Osteoblast (primary cell): ENCODE measurements around the gene ARL6IP4. TPM values are rescaled to one million over a fixed set of nuclear protein-coding genes. Genes with fewer than 3 reads are reported as not detected.

Source experiments
- DNase-seq: peaks from one replicate; pipeline ENCODE4 v3.0.0; 2011; ENCODE audit warnings: low spot score, mixed read lengths; ENCODE audit not compliant: insufficient read length; ENCODE audit errors: missing footprints
- H2AFZ ChIP-seq: 2 replicates; pipeline ENCODE4 v1.6.0; 2011; ENCODE audit warnings: mild to moderate bottlenecking, low read length
- H3K27ac ChIP-seq: 2 replicates; pipeline ENCODE4 v1.5.1; 2011; ENCODE audit warnings: mild to moderate bottlenecking, low read depth, low read length, moderate library complexity
- H3K27me3 ChIP-seq: 2 replicates; pipeline ENCODE4 v1.6.0; 2012; ENCODE audit warnings: mild to moderate bottlenecking, control low read depth, inconsistent platforms, low read length, moderate library complexity; ENCODE audit not compliant: insufficient read depth
- H3K36me3 ChIP-seq: 2 replicates; pipeline ENCODE4 v1.5.1; 2011; ENCODE audit warnings: mild to moderate bottlenecking, low read length, control low read depth, moderate library complexity; ENCODE audit not compliant: insufficient read depth
- H3K4me1 ChIP-seq: 2 replicates; pipeline ENCODE4 v1.5.1; 2011; ENCODE audit warnings: mild to moderate bottlenecking, low read length, control low read depth, moderate library complexity; ENCODE audit not compliant: insufficient read depth
- H3K4me2 ChIP-seq: 2 replicates; pipeline ENCODE4 v1.6.0; 2011; ENCODE audit warnings: mild to moderate bottlenecking, low read length; ENCODE audit not compliant: insufficient read depth
- H3K4me3 ChIP-seq: fragments of 200-600 bp; sonication (generic); 3 replicates; pipeline ENCODE4 v1.5.1; 2012; ENCODE audit warnings: mild to moderate bottlenecking, low read length, inconsistent platforms; ENCODE audit not compliant: insufficient read depth
- H3K79me2 ChIP-seq: 2 replicates; pipeline ENCODE4 v1.6.0; 2012; ENCODE audit warnings: mild to moderate bottlenecking, low read length, control low read depth, inconsistent platforms; ENCODE audit not compliant: insufficient read depth
- H3K9me3 ChIP-seq: 2 replicates; pipeline ENCODE4 v1.5.1; 2011; ENCODE audit warnings: low read depth, low read length, control low read depth
- H4K20me1 ChIP-seq: 2 replicates; pipeline ENCODE4 v1.6.0; 2012; ENCODE audit warnings: mild to moderate bottlenecking, low read length, control low read depth; ENCODE audit not compliant: insufficient read depth
- CTCF ChIP-seq: IDR thresholded peaks from 2 replicates; pipeline ENCODE4 v1.5.1; 2011; ENCODE audit warnings: mild to moderate bottlenecking, low read depth, low read length, moderate library complexity; ENCODE audit errors: extremely low read depth
- total RNA-seq: library from RNA; depleted of rRNA; stranded (reverse); fragments of >200 nt; gene quantifications from 2 replicates; pipeline ENCODE4 v1.2.3, GENCODE V29; 2012

The ARL6IP4 gene
- total RNA-seq, 1 donor = 118 TPM

DNA sequence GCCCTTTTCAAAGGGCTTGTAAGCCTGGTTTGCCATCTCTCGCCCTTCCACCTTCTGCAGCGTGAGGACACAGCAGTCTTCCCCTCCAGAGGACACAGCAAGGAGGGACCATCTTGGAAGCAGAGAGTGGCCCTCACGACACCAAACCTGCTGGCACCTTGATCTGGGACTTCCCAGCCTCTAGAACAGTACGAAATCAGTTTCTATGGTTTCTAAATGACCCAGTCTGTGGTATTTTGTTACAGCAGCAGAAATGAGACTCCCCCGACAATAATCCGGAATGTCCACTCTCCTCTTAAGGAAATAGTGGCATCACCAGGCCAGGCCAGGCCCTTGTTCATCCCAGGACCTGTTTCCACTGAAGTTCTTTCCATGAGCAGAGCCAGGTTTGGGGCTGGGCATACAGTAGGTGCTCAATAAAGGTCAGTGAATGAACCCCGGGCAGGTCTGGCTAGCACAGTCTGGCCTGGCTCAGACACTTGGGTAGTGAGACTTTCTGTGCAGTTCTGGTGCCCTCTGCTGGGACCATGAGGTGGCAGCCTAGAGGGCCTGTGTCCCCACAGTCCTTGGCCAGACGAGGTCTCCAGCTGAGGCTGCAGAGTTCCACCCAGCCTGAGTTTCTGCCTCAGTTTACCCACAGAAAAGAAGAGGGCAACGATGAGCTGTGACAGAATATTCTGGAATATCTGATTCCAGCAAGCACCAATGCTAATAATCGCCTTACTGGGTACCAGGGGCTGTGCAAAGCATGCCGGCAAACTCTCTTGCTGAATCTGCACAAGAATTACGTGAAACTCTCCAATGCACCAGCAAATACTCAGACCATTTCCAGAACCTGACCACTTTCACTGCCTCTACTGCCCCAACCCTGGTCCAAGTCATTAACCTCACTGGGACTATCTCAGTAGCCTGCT, 28.2 kb upstream of the ARL6IP4 start:
- Histone ChIP-seq H3K9me3 (no peaks in the 10 kb centered on the region), H3K79me2 (no peaks in the 10 kb centered on the region), H3K36me3 (peaks cover 10% of the 10 kb centered on the region), H2AFZ (no peak overlapping the region), H3K27me3 (no peaks in the 10 kb centered on the region), H4K20me1 (peaks cover 20% of the 10 kb centered on the region), H3K4me1 (peaks cover 15% of the 10 kb centered on the region), H3K4me2 (no peak overlapping the region), H3K4me3 (no peak overlapping the region), H3K27ac (peak overlapping the region; percentile 42)
- TF ChIP-seq CTCF = peak; percentile 89
- peak; percentile 95 for DNase-seq

DNA sequence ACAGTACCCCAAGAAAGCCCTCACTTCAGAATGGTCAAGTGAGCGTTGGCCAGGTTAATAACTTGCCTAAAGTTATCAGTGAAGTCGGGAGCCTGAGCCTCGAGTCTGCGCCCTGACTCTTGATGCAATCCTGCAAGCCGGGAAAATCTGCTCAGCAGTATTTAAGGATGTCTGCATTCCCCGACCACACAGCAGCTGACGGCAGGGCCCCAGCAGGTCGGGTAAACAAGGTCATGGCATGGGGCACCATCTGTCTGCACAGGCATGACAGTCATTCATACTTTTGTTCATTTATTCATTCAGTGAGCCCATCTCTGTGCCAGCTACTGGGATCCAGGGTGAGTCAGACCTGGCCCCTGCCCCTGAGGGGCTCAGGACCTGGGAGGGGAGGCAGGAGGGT, 25.3 kb upstream of the ARL6IP4 start:
- H3K4me3 ChIP-seq = no peak overlapping the region

GRCh38 chr12:122956035-122956434, 24.4 kb upstream of the ARL6IP4 start:
- Histone ChIP-seq H3K4me3 (no peak overlapping the region), H3K9me3 (no peaks in the 10 kb centered on the region), H3K79me2 (no peaks in the 10 kb centered on the region), H3K36me3 (peaks cover 19% of the 10 kb centered on the region), H3K4me1 (peaks cover 9% of the 10 kb centered on the region), H3K27ac (no peak overlapping the region), H2AFZ (no peak overlapping the region), H3K27me3 (no peaks in the 10 kb centered on the region), H4K20me1 (peaks cover 26% of the 10 kb centered on the region), H3K4me2 (no peak overlapping the region)
- DNase-seq = peak; percentile 65
- TF ChIP-seq CTCF = no peak

More for the DNA sequence above, 25.3 kb upstream of the ARL6IP4 start:
- no peaks in the 10 kb centered on the region for H3K9me3 ChIP-seq
- peaks cover 19% of the 10 kb centered on the region for H3K36me3 ChIP-seq
- H3K4me1 ChIP-seq = peaks cover 11% of the 10 kb centered on the region
- H3K27ac ChIP-seq = no peak overlapping the region
- DNase-seq = peak; percentile 56
- H3K27me3 ChIP-seq = no peaks in the 10 kb centered on the region
- no peak overlapping the region for H3K4me2 ChIP-seq
- TF ChIP-seq CTCF = no peak
- no peaks in the 10 kb centered on the region for H3K79me2 ChIP-seq
- peaks cover 26% of the 10 kb centered on the region for H4K20me1 ChIP-seq
- H2AFZ ChIP-seq = no peak overlapping the region

DNA sequence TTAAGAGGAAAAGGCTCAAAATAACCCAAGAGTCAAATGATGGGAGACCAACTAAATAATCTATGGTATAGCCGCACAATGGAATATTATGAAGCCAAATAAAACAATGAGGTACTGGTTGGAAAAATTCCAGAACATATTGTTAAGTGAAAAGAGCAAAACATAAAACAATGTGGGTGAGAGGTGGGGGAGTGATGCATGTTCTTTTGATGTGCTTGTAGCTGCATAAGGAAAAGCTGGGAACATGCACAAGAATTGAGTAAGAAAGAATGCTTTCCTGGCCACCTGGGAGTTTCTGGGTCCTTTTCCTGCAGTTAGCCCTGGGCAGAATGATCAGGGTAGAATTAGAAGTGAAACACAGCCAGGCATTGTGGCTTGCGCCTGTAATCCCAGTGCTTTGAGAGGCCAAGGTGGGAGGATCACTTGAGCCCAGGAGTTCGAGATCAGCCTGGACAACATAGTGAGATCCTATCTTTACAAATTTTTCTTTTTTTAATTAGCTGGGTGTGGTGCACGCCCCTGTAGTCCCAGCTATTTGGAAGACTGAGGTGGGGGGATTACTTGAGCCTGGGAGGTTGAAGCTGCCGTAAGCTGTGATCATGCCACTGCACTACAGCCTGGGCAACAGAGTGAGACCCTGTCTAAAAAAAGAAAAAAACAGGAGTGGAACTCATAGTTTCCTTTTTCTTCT, 22.1 kb upstream of the ARL6IP4 start:
- Histone ChIP-seq H3K36me3 (peaks cover 19% of the 10 kb centered on the region), H3K9me3 (no peaks in the 10 kb centered on the region), H3K4me3 (no peak overlapping the region), H3K4me1 (peaks cover under 1% of the 10 kb centered on the region), H3K79me2 (peaks cover 9% of the 10 kb centered on the region), H4K20me1 (peaks cover 26% of the 10 kb centered on the region), H3K27ac (no peak overlapping the region), H3K27me3 (no peaks in the 10 kb centered on the region), H2AFZ (no peak overlapping the region), H3K4me2 (no peak overlapping the region)
- no peak for TF ChIP-seq CTCF
- peak; percentile 22 for DNase-seq
